ENCODE measurements around the gene BICC1. TPM values are rescaled to one million over a fixed set of nuclear protein-coding genes. Genes with fewer than 3 reads are reported as not detected.

BICC1 gene
- total and polyA plus RNA-seq, 2 of the 4 experiments (the other 2 are of a cell fraction), result 5.7 to 42.5 TPM

- H3K14ac ChIP-seq (replicated peaks; ENCODE audit: low read depth, low read length), result peak overlapping the region; percentile 69
- H2BK15ac ChIP-seq (ENCODE audit: low read depth, low read length), result peak overlapping the region; percentile 27; the same call in 1 of the 3 replicates
- ATAC-seq (ENCODE audit: low read depth), result peak; percentile 18; the same call in 1 of the 2 replicates
- H3K56ac ChIP-seq (ENCODE audit: extremely low read depth, insufficient read depth, low read length), result no peak overlapping the region; the same call in 1 of the 2 replicates
- WGBS, 2 experiments (ENCODE audit: extremely low coverage in 2 of 2, insufficient read length in 1 of 2), result no CpG with 5 or more reads among the region's 6 CpGs
- peaks cover 4% of the 10 kb centered on the region; the same call in 1 of the 2 replicates for H4K20me1 ChIP-seq (ENCODE audit: insufficient read depth, low read length)
- H4K91ac ChIP-seq (ENCODE audit: insufficient read depth, low read depth, low read length), result peak overlapping the region; percentile 55
- H3K4me3 ChIP-seq (ENCODE audit: insufficient read depth, low read depth, low read length), result no peak overlapping the region
- H2AK5ac ChIP-seq (ENCODE audit: low read depth, low read length), result peak overlapping the region; percentile 94
- peak overlapping the region; percentile 66 for H2AK9ac ChIP-seq (replicated peaks; ENCODE audit: low read depth, low read length, poor library complexity)
- peak overlapping the region; percentile 81 for H2BK120ac ChIP-seq (ENCODE audit: low read depth, low read length)
- H3K27ac ChIP-seq (ENCODE audit: insufficient read depth, low read length), result peak overlapping the region; percentile 73
- H3K9me3 ChIP-seq (ENCODE audit: control insufficient read depth, insufficient read depth, low read length), result no peaks in the 10 kb centered on the region
- H3K23ac ChIP-seq (ENCODE audit: low read depth, low read length), result peak overlapping the region; percentile 89
- dilution Hi-C loops (cut with HindIII; ENCODE audit: low sequenced_read_pairs, unreplicated experiment) (no loop called here), intact Hi-C loops (cut with micrococcal nuclease) (loop anchor here (5.0 kb wide), 1 partner anchor 34 kb away; no protein-coding TSS in a partner anchor), in situ Hi-C loops (cut with MboI; ENCODE audit: low sequenced_read_pairs) (no loop called here)
- ChIA-PET CTCF (no interaction called here), POLR2A (ENCODE audit: unreplicated experiment) (no interaction called here)
- peak overlapping the region; percentile 28 for H2AFZ ChIP-seq (replicated peaks; ENCODE audit: low read length, poor library complexity)
- H3K9me1 ChIP-seq (ENCODE audit: insufficient read depth, low read length), result peaks cover 14% of the 10 kb centered on the region
- TF ChIP-seq RAD21 (IDR thresholded peaks at IDR 0.05; ENCODE audit: low read length), result no peak
- TF ChIP-seq MXI1 (IDR thresholded peaks at IDR 0.05; ENCODE audit: borderline replicate concordance, low read depth, low read length), result no peak
- no peak for TF ChIP-seq POLR2A (IDR thresholded peaks at IDR 0.05; ENCODE audit: low read depth, low read length)
- peak; percentile 97 for TF ChIP-seq CEBPB (IDR thresholded peaks at IDR 0.05; ENCODE audit: low read depth, low read length)
- peak overlapping the region; percentile 88 for H2BK5ac ChIP-seq (ENCODE audit: low read depth, low read length, poor library complexity, severe bottlenecking)
- H2BK20ac ChIP-seq (ENCODE audit: low read depth, low read length), result peak overlapping the region; percentile 63
- peaks cover 16% of the 10 kb centered on the region for H3K4me1 ChIP-seq (ENCODE audit: control insufficient read depth, insufficient read depth, low read length)
- H3K36me3 ChIP-seq (ENCODE audit: control insufficient read depth, insufficient read depth, low read length), result no peaks in the 10 kb centered on the region
- DNase-seq, result peak; percentile 81
- H3K4ac ChIP-seq (ENCODE audit: low read depth, low read length), result peak overlapping the region; percentile 89
- no peaks in the 10 kb centered on the region for H3K27me3 ChIP-seq (ENCODE audit: control insufficient read depth, insufficient read depth, low read length)
- no peak overlapping the region for H3K9ac ChIP-seq (ENCODE audit: low read depth, low read length)
- H3K79me1 ChIP-seq (ENCODE audit: low read depth in 1 of 2, low read length in 2 of 2), result peaks cover 29 to 47% of the 10 kb centered on the region in 2 experiments
- peak overlapping the region; percentile 83 for H3K4me2 ChIP-seq (ENCODE audit: low read depth, low read length)
- no TSS peak for BruUV-seq (replicated peaks)
- peak overlapping the region; percentile 85 for H4K5ac ChIP-seq (ENCODE audit: low read depth, low read length)
- peak overlapping the region; percentile 28 to 85; a peak in 3 of 4 replicates for H4K8ac ChIP-seq (ENCODE audit: low read depth in 2 of 2, low read length in 2 of 2)
- H3K18ac ChIP-seq (ENCODE audit: low read depth, low read length), result peak overlapping the region; percentile 87
Measured at GRCh38 chr10:58701405-58702135, 188.9 kb downstream of the BICC1 start.

All from IMR-90 (cell line).